HCT116 (cell line): ENCODE results near the gene SUSD2.

ENCODE experiments used
- CTCF ChIP-seq, 3 experiments: fragments of 200-600 bp in 1 of 3; sonication (generic) in 1 of 3; IDR thresholded peaks in 2 of 3; conservative IDR thresholded peaks in 1 of 3; 2 replicates each; pipeline ENCODE4 v1.5.1; 2012 to 2017; ENCODE audit warnings: low read depth in 2 of 3, low read length in 2 of 3, antibody characterized with exemption in 1 of 3, borderline replicate concordance in 1 of 3, control low read depth in 1 of 3, mild to moderate bottlenecking in 1 of 3, mixed read lengths in 1 of 3, mixed run types in 1 of 3, moderate library complexity in 1 of 3; ENCODE audit not compliant: insufficient read depth in 1 of 3
- JUND ChIP-seq: IDR thresholded peaks from 2 replicates; pipeline ENCODE4 v1.6.1; 2012
- REST ChIP-seq: IDR thresholded peaks from 2 replicates; pipeline ENCODE4 v1.6.1; 2012; ENCODE audit warnings: low read depth
- SIN3A ChIP-seq: IDR thresholded peaks from 2 replicates; pipeline ENCODE4 v1.6.1; 2012; ENCODE audit warnings: low read depth

GRCh38 chr22:24180316-24181087 lies 785 bp upstream of the SUSD2 start:
- no peak for TF ChIP-seq CTCF (IDR thresholded peaks at IDR 0.05 in 2 of 3, conservative IDR thresholded peaks at IDR 0.05 in 1 of 3; ENCODE audit: borderline replicate concordance in 1 of 3, insufficient read depth in 1 of 3, low read depth in 2 of 3, low read length in 2 of 3)
- no peak for TF ChIP-seq SIN3A
- no peak for TF ChIP-seq JUND
- TF ChIP-seq REST: no peak
